NCI-H345 treated with DMSO at 0.1 percent for 48 hours (cell line): ENCODE measurements around the gene FOXD4L1.
"Not testable (repeated sequence)": the region's sequence is repeated elsewhere in the genome, so short reads cannot be mapped to it uniquely, and the experiment has no call there.

ENCODE experiments used
- DNase-seq: peaks from one replicate; lab custom pipeline; 2025; ENCODE audit not compliant: unreplicated experiment; lab: John Stamatoyannopoulos, UW

Gene FOXD4L1

GRCh38 chr2:113521492-113521891 lies 23.0 kb downstream of the FOXD4L1 start:
- DNase-seq, result not testable (repeated sequence)

- not testable (repeated sequence) for DNase-seq
These were observed 26.5 kb downstream of the FOXD4L1 start for GRCh38 chr2:113524986-113525385.

DNA sequence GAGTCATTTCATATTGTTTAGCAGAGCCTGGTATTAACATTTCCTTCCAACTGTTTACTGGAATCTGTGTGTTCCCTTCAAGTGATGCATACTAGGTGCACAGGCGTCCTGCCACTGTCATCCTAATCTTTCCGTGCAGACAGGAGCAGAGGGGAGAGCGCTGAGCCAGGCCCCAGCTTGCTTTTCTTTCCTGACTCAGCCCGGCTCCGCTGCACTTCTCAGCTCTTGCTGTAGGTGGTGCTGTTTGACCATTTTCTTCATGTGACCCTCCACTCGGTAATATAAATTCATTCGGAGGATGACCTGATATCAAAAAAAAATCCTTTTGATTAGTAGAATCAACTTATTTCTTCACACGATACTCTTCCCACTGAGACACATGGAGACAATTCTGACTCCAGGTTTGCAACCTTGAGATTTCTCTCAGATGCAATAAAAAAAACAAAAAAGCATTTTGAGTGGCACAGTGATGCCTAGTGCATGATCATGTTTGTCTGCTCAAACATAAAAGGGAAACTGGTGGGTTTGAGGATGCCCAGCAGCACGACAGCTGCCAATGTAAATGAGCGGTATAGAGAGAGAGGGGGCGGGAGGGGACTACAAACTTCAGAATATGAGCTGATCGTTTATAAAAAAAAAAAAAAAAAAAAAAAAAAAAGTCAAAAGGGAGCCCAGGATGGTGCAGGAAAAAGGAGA lies 29.0 kb downstream of the FOXD4L1 start:
- DNase-seq, result not testable (repeated sequence)

DNA sequence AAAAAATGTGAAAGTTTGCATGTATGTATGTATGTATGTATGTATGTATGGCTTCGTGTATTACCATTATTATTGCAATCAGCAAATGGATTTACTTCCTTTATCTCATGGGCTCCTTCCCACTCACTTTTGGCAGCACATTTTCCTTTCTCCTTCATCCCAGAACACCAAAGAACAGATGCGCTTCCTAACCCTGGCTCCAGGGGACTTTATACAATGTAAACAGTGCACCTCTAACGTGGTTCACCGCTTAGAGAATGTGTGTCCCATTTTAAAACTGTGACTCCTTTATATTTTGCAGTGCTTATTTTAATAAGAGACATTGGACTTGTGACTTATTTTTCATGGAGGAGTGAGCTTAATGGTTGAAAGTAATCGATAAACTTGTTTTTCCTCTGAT lies 29.7 kb downstream of the FOXD4L1 start:
- not testable (repeated sequence) for DNase-seq

GRCh38 chr2:113528904-113529303 lies 30.4 kb downstream of the FOXD4L1 start:
- not testable (repeated sequence) for DNase-seq

DNA sequence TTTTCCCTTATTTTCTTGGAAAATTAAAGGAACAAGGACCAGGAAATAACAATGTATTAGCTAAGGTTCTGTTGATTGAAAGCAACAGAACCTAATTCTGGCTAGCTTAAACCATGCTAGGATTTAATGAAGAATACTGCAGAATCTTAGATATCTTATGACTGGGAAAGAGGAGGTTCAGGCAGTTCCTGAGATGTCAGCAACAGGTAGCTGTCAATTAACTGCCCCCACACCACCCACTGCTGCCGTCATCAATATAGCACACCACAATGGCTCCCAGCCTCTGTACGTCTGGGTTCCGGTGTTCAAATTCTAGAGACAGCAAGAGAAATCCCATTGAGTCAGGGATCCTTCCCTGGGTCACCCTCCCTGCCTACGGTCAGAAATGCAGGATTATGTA lies 34.5 kb downstream of the FOXD4L1 start:
- DNase-seq, result not testable (repeated sequence)

DNA sequence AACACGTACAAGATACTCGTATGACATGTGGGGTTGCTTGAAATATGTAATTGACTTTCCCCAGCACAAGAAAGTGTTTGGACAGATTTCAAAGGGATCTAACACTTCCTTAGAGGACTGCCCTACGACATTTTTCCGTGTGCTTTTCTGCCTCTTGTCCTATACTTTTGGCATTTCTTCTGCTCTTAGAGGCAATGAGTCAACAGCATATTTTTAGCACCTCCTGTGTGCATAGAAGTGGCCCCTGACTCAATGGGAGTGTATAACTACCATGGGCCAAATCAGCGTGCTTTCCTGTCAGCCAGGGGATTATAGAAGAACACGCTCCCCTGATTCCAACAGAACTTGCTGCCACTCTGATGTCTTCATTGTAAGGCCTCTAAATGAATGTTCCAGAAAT lies 38.1 kb downstream of the FOXD4L1 start:
- DNase-seq, result not testable (repeated sequence)

DNA sequence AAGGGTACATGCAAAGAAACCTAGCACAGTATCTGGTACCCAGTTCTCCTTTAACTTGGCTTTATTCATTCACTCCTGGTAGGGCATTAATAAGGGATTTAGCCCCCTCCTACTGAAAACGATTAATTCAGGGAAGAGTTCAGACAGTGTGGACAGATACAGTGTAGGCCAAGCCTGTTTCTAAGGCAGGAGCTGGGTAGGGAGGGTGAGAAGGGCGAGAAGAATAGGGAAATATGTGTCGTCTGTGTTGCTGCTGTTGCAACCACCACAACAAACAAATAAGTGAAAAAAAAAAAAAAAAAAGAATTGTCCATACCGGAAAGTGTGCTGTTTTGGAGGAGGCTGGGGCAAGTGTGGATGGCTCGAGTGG lies 42.4 kb downstream of the FOXD4L1 start:
- not testable (repeated sequence) for DNase-seq

GRCh38 chr2:113541204-113541975 lies 42.9 kb downstream of the FOXD4L1 start:
- DNase-seq, result not testable (repeated sequence)

GRCh38 chr2:113541976-113542485 lies 43.6 kb downstream of the FOXD4L1 start:
- DNase-seq, result not testable (repeated sequence)

DNA sequence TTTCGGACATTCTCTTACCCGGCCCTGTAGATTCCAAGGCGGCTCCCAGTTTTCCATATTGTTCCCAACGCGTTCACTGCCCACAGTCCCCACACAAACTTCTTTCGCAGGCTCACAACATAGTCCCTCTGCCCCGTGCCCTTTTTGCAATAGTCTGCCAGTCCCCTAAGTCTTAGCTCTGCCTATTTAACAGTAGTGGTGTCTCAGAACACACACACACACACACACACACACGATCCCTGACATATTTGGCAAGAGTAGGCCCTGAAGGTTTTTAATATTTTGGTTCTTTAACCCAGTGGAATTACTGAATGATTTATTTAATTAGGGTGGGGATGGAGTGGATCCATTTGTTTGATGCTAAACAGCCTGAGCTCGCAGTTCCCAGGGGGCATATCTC lies 44.1 kb downstream of the FOXD4L1 start:
- DNase-seq, result not testable (repeated sequence)
